Astrocyte (in vitro differentiated cells and primary cell): Measurements from ENCODE around the gene SSBP3. TPM values are rescaled to one million over a fixed set of nuclear protein-coding genes. Genes with fewer than 3 reads are reported as not detected.

Source experiments
- DNase-seq: peaks from one replicate; pipeline ENCODE4 v3.0.0-alpha.2; 2010; ENCODE audit warnings: low read depth
- FAIRE-seq: peaks from 2 replicates; lab custom pipeline; 2011; peaks lifted over from hg19 to GRCh38; lab: Jason Lieb, UNC
- H2AFZ ChIP-seq: 2 replicates; pipeline ENCODE4 v1.6.0; 2012; ENCODE audit warnings: low read depth, low read length, inconsistent platforms
- H3K27ac ChIP-seq: 2 replicates; pipeline ENCODE4 v1.5.1; 2011; ENCODE audit warnings: low read depth, low read length, inconsistent platforms
- H3K27me3 ChIP-seq: 2 replicates; pipeline ENCODE4 v1.6.0; 2011; ENCODE audit warnings: low read length, inconsistent platforms; ENCODE audit not compliant: insufficient read depth
- H3K36me3 ChIP-seq: 2 replicates; pipeline ENCODE4 v1.5.1; 2011; ENCODE audit warnings: low read length, inconsistent platforms; ENCODE audit not compliant: insufficient read depth
- H3K4me1 ChIP-seq: 2 replicates; pipeline ENCODE4 v1.5.1; 2011; ENCODE audit warnings: low read length, inconsistent platforms; ENCODE audit not compliant: insufficient read depth
- H3K4me2 ChIP-seq: 2 replicates; pipeline ENCODE4 v1.6.0; 2012; ENCODE audit warnings: low read length, inconsistent platforms
- H3K4me3 ChIP-seq: 2 replicates; pipeline ENCODE4 v1.5.1; 2011; ENCODE audit warnings: low read depth, mild to moderate bottlenecking, low read length, inconsistent platforms; ENCODE audit not compliant: insufficient read depth
- H3K79me2 ChIP-seq: 2 replicates; pipeline ENCODE4 v1.6.0; 2012; ENCODE audit warnings: mild to moderate bottlenecking, low read length, inconsistent platforms; ENCODE audit not compliant: insufficient read depth
- H3K9ac ChIP-seq: 2 replicates; pipeline ENCODE4 v1.6.0; 2012; ENCODE audit warnings: mild to moderate bottlenecking, low read length, inconsistent platforms
- H3K9me3 ChIP-seq: 2 replicates; pipeline ENCODE4 v1.5.1; 2012; ENCODE audit warnings: low read depth, mild to moderate bottlenecking, low read length, inconsistent platforms; ENCODE audit not compliant: insufficient read depth
- H4K20me1 ChIP-seq: 2 replicates; pipeline ENCODE4 v1.6.0; 2012; ENCODE audit warnings: low read length, inconsistent platforms; ENCODE audit not compliant: insufficient read depth
- H3K27ac Mint-ChIP-seq: one replicate; pipeline ENCODE4 v1.8.0; 2021; ENCODE audit warnings: mild to moderate bottlenecking, mixed read lengths; ENCODE audit not compliant: unreplicated experiment
- H3K27me3 Mint-ChIP-seq: one replicate; pipeline ENCODE4 v1.8.0; 2021; ENCODE audit warnings: low read depth, mixed read lengths; ENCODE audit not compliant: unreplicated experiment
- H3K36me3 Mint-ChIP-seq: one replicate; pipeline ENCODE4 v1.8.0; 2021; ENCODE audit warnings: low read depth, mixed read lengths; ENCODE audit not compliant: unreplicated experiment
- H3K4me1 Mint-ChIP-seq: one replicate; pipeline ENCODE4 v1.8.0; 2021; ENCODE audit warnings: low read depth, mixed read lengths; ENCODE audit not compliant: unreplicated experiment
- H3K4me3 Mint-ChIP-seq: one replicate; pipeline ENCODE4 v1.8.0; 2021; ENCODE audit warnings: mild to moderate bottlenecking, moderate library complexity, mixed read lengths; ENCODE audit not compliant: unreplicated experiment
- H3K9me3 Mint-ChIP-seq: one replicate; pipeline ENCODE4 v1.8.0; 2021; ENCODE audit warnings: mild to moderate bottlenecking, mixed read lengths; ENCODE audit not compliant: unreplicated experiment
- CTCF ChIP-seq: IDR thresholded peaks from 2 replicates; pipeline ENCODE4 v1.5.1; 2011; ENCODE audit warnings: low read depth, mild to moderate bottlenecking, inconsistent platforms, low read length, moderate library complexity; ENCODE audit not compliant: insufficient read depth
- EZH2 ChIP-seq: IDR thresholded peaks from 2 replicates; pipeline ENCODE4 v1.6.1; 2012; ENCODE audit warnings: mild to moderate bottlenecking, low read length, inconsistent platforms; ENCODE audit not compliant: insufficient read depth
- total RNA-seq: library from RNA; stranded (reverse); gene quantifications from 2 replicates; pipeline ENCODE4 v1.2.1, GENCODE V29; 2021

The SSBP3 gene
- total RNA-seq, 1 donor from 2014 or later, result 89.8 TPM

DNA sequence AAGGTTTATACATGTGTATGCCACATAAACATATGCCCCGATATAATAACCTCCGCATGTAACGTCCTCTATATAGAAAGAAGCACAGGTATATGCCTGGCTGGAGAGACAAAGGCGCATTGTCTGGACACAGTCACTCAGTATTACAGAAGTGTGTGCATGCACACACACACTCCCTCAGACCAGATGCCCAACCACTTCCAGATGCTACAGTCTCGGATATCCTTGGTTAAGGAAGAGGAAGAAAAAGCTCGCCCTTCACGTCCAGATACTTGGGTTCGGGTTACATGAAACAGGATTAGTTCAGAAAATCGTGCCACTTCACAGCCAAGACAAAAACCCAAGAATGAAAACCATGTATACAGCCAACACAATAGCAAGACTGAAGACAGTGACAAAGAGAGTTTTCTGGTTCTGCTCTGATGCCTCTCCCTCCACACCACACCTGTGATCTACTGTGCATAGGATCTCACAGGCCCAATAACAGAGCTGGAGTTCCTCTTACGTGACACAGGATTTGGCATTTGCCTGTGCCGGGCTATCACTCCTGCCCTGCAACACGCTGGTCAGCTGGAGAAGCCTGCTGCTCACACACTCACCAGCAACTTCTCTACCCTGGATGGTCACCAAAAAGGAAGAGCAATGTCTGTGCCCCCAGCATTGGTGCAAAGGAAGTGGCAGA, 75.0 kb downstream of the SSBP3 start:
- H4K20me1 ChIP-seq, result peaks cover 72% of the 10 kb centered on the region
- H3K4me3 ChIP-seq, result no peak overlapping the region
- H3K4me1 ChIP-seq, result peaks cover 30% of the 10 kb centered on the region
- DNase-seq (peak; percentile 37), FAIRE-seq (no peak)
- H3K27ac ChIP-seq, result no peak overlapping the region
- H3K36me3 ChIP-seq, result no peaks in the 10 kb centered on the region
- no peak overlapping the region for H2AFZ ChIP-seq
- Mint-ChIP-seq H3K4me3 (no peak overlapping the region), H3K27ac (no peak overlapping the region), H3K4me1 (peaks cover 53% of the 10 kb centered on the region), H3K9me3 (no peaks in the 10 kb centered on the region), H3K36me3 (peaks cover 8% of the 10 kb centered on the region), H3K27me3 (no peaks in the 10 kb centered on the region)
- H3K4me2 ChIP-seq, result no peak overlapping the region
- TF ChIP-seq CTCF (no peak), EZH2 (no peak)
- H3K9ac ChIP-seq, result no peak overlapping the region
- H3K27me3 ChIP-seq, result no peaks in the 10 kb centered on the region
- H3K79me2 ChIP-seq, result peaks cover 57% of the 10 kb centered on the region
- no peaks in the 10 kb centered on the region for H3K9me3 ChIP-seq

- peaks cover 39% of the 10 kb centered on the region for H3K4me1 Mint-ChIP-seq
- TF ChIP-seq CTCF (no peak), EZH2 (no peak)
- H3K36me3 ChIP-seq, result no peaks in the 10 kb centered on the region
- H2AFZ ChIP-seq, result no peak overlapping the region
- peaks cover 87% of the 10 kb centered on the region for H4K20me1 ChIP-seq
- no peak overlapping the region for H3K4me3 Mint-ChIP-seq
- no peaks in the 10 kb centered on the region for H3K9me3 ChIP-seq
- no peak overlapping the region for H3K4me2 ChIP-seq
- no peaks in the 10 kb centered on the region for H3K9me3 Mint-ChIP-seq
- H3K36me3 Mint-ChIP-seq, result peaks cover 7% of the 10 kb centered on the region
- H3K27me3 Mint-ChIP-seq, result no peaks in the 10 kb centered on the region
- H3K27ac ChIP-seq, result no peak overlapping the region
- H3K9ac ChIP-seq, result no peak overlapping the region
- DNase-seq (no peak), FAIRE-seq (no peak)
- H3K79me2 ChIP-seq, result peaks cover 54% of the 10 kb centered on the region
- peaks cover 14% of the 10 kb centered on the region for H3K4me1 ChIP-seq
- no peaks in the 10 kb centered on the region for H3K27me3 ChIP-seq
- H3K4me3 ChIP-seq, result no peak overlapping the region
- no peak overlapping the region for H3K27ac Mint-ChIP-seq
These were observed 76.7 kb downstream of the SSBP3 start for GRCh38 chr1:54329312-54330003.
